ENCODE results near the gene NF2. TPM values are rescaled to one million over a fixed set of nuclear protein-coding genes. Genes with fewer than 3 reads are reported as not detected.

The NF2 gene
- total RNA-seq (2021): 40.5 and 44.6 TPM in 2 replicates
- Bru-seq, nascent RNA: percentile 63 among the genes with signal in this experiment
- BruChase-seq, experiment 1, labeled RNA remaining after a 2-hour chase: percentile 64 among the genes with signal in this experiment
- percentile 78 among the genes with signal in this experiment for BruChase-seq, experiment 2, labeled RNA remaining after a 6-hour chase
- long read RNA-seq, full-length matches to known transcripts: 30 of 50 reads
- long read RNA-seq, partial matches to known transcripts: 5 of 50 reads
- long read RNA-seq, other reads (novel, unspliced or antisense): 15 of 50 reads

GRCh38 chr22:29603358-29604075 lies at the start of gene NF2:
Gene NF2 (plus strand): TSS chr22:29603633. CDS start chr22:29603999, 366 bp downstream.
- no peaks in the 10 kb centered on the region for H3K9me3 ChIP-seq (ENCODE audit: low read depth, low read length, poor library complexity, severe bottlenecking)
- H3K4me1 ChIP-seq (ENCODE audit: insufficient read depth, low read length, poor library complexity, severe bottlenecking): peaks cover 7% of the 10 kb centered on the region
- H3K36me3 ChIP-seq (ENCODE audit: insufficient read depth, low read length, poor library complexity, severe bottlenecking): no peaks in the 10 kb centered on the region
- CTCF ChIA-PET: interaction anchor here (0.8 kb wide), 1 partner anchor 50 kb away, joined by 3 read pairs; the partner anchor contains the start of gene THOC5
- peak; percentile 99 for DNase-seq (ENCODE audit: low spot score)
- H3K4me3 ChIP-seq (ENCODE audit: low read depth, low read length, poor library complexity, severe bottlenecking): peak within 1 kb of the TSS; percentile 94
- no peaks in the 10 kb centered on the region for H3K27me3 ChIP-seq (replicated peaks; ENCODE audit: insufficient read depth, low read depth, low read length, poor library complexity)
- TF ChIP-seq EZH2 (IDR thresholded peaks at IDR 0.05; ENCODE audit: borderline replicate concordance, low read depth, low read length, poor library complexity, severe bottlenecking) (no peak), CTCF (conservative IDR thresholded peaks at IDR 0.05; ENCODE audit: low read depth, low read length) (no peak)
- BruUV-seq (replicated peaks): no TSS peak
- H3K27ac ChIP-seq (ENCODE audit: low read depth, low read length, poor library complexity, severe bottlenecking): peak within 1 kb of the TSS; percentile 53
- intact Hi-C loops (cut with micrococcal nuclease; ENCODE audit: unreplicated experiment): no loop called here
- POLR2A ChIA-PET (ENCODE audit: low non-redundant PET): interaction anchor here (0.6 kb wide), 1 partner anchor 184 kb away, joined by 3 read pairs; no protein-coding TSS in a partner anchor

- intact Hi-C loops (cut with micrococcal nuclease; ENCODE audit: unreplicated experiment): no loop called here
- ChIA-PET POLR2A (ENCODE audit: low non-redundant PET) (no interaction called here), CTCF (no interaction called here)
- Histone ChIP-seq H3K36me3 (ENCODE audit: insufficient read depth, low read length, poor library complexity, severe bottlenecking) (peaks cover 21% of the 10 kb centered on the region), H3K4me3 (ENCODE audit: low read depth, low read length, poor library complexity, severe bottlenecking) (no peak overlapping the region), H3K4me1 (ENCODE audit: insufficient read depth, low read length, poor library complexity, severe bottlenecking) (peaks cover 5% of the 10 kb centered on the region), H3K27ac (ENCODE audit: low read depth, low read length, poor library complexity, severe bottlenecking) (no peak overlapping the region), H3K27me3 (replicated peaks; ENCODE audit: insufficient read depth, low read depth, low read length, poor library complexity) (no peaks in the 10 kb centered on the region), H3K9me3 (ENCODE audit: low read depth, low read length, poor library complexity, severe bottlenecking) (no peaks in the 10 kb centered on the region)
- no peak for DNase-seq (ENCODE audit: low spot score)
- no TSS peak for BruUV-seq (replicated peaks)
- TF ChIP-seq CTCF (conservative IDR thresholded peaks at IDR 0.05; ENCODE audit: low read depth, low read length): no peak
- no peak for TF ChIP-seq EZH2 (IDR thresholded peaks at IDR 0.05; ENCODE audit: borderline replicate concordance, low read depth, low read length, poor library complexity, severe bottlenecking)
These were observed 48.3 kb upstream of the NF2 start for GRCh38 chr22:29555065-29555644.

GRCh38 chr22:29559030-29559429 lies 44.4 kb upstream of the NF2 start:
- intact Hi-C loops (cut with micrococcal nuclease; ENCODE audit: unreplicated experiment): no loop called here
- POLR2A ChIA-PET (ENCODE audit: low non-redundant PET): no interaction called here
- no peaks in the 10 kb centered on the region for H3K27me3 ChIP-seq (replicated peaks; ENCODE audit: insufficient read depth, low read depth, low read length, poor library complexity)
- no peak for DNase-seq (ENCODE audit: low spot score)
- TF ChIP-seq EZH2 (IDR thresholded peaks at IDR 0.05; ENCODE audit: borderline replicate concordance, low read depth, low read length, poor library complexity, severe bottlenecking) (no peak), CTCF (conservative IDR thresholded peaks at IDR 0.05; ENCODE audit: low read depth, low read length) (no peak)
- BruUV-seq (replicated peaks): no TSS peak
- peaks cover 40% of the 10 kb centered on the region for H3K36me3 ChIP-seq (ENCODE audit: insufficient read depth, low read length, poor library complexity, severe bottlenecking)
- H3K9me3 ChIP-seq (ENCODE audit: low read depth, low read length, poor library complexity, severe bottlenecking): no peaks in the 10 kb centered on the region
- H3K4me3 ChIP-seq (ENCODE audit: low read depth, low read length, poor library complexity, severe bottlenecking): no peak overlapping the region
- H3K27ac ChIP-seq (ENCODE audit: low read depth, low read length, poor library complexity, severe bottlenecking): no peak overlapping the region
- H3K4me1 ChIP-seq (ENCODE audit: insufficient read depth, low read length, poor library complexity, severe bottlenecking): peaks cover 3% of the 10 kb centered on the region
- CTCF ChIA-PET: no interaction called here
